Stimulated activated CD4-positive, alpha-beta T cell treated with anti-CD3 and anti-CD28 coated beads, Interleukin-2, amount 100 ng/mL, for 24 hours (primary cell): ENCODE measurements around the gene NOC2L.
A peak's percentile ranks its signal among the peaks of the same experiment; 100 is the strongest.
"Not testable (repeated sequence)": the region's sequence is repeated elsewhere in the genome, so short reads cannot be mapped to it uniquely, and the experiment has no call there.

Experiments
- DNase-seq, 2 donors: peaks; one replicate each; pipeline ENCODE4 v3.0.0-alpha.2; 2020

The NOC2L gene

GRCh38 chr1:993379-993995 lies 34.4 kb upstream of the NOC2L start:
- DNase-seq: no peak

- no peak for DNase-seq
Observed at GRCh38 chr1:992362-992761, 33.3 kb upstream of the NOC2L start.

GRCh38 chr1:991895-992294 lies 32.8 kb upstream of the NOC2L start:
- DNase-seq: no peak

DNA sequence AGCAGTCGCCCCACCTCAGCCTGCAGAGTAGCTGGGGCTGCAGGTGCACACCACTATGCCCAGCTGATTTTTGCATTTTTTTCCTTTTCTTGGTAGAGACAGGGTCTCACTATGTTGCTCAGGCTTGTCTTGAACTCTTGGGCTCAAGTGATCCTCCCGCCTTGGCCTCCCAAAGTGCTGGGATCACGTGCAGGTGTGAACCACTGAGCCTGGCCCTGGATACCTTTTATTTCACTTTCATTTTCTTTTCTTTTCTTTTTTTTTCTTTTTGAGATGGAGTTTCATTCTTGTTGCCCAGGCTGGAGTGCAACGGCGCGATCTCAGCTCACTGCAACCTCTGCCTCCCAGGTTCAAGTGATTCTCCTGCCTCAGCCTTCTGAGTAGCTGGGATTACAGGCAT lies 32.2 kb upstream of the NOC2L start:
- DNase-seq: not testable (repeated sequence)

GRCh38 chr1:988061-988460 lies 29.0 kb upstream of the NOC2L start:
- not testable (repeated sequence) for DNase-seq

DNA sequence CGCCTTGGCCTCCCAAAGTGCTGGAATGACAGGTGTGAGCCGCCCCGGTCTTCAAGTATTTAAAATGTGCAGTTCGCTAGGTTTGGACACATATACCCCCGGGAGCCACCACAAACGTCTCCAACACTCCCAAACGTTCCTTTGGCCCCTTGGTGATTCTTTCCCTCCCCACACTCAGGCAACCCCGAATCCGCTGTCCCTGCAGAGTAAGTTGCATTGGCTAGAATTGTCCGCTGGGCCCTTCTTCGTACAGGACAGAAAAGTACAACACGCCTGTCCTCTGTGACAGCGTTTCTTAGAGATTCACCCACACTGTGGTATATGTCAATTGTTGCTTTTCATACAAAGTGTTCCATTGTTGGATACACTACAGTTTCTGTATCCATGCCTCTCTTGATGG lies 26.1 kb upstream of the NOC2L start:
- DNase-seq: no peak

DNA sequence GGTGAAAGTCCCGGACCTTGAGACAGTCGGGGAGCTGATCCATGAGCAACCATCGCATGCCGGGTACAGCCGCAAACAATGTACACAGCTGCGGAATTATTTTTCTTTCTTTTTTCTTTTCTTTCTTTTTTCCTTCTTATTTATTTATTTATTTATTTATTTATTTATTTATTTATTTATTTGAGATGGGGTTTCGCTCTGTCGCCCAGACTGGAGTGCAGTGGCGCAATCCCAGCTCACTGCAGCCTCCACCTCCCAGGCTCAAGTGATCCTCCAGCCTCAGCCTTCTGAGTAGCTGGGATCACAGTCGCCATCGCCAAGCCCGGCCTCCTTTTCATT lies 25.4 kb upstream of the NOC2L start:
- DNase-seq: no peak

DNA sequence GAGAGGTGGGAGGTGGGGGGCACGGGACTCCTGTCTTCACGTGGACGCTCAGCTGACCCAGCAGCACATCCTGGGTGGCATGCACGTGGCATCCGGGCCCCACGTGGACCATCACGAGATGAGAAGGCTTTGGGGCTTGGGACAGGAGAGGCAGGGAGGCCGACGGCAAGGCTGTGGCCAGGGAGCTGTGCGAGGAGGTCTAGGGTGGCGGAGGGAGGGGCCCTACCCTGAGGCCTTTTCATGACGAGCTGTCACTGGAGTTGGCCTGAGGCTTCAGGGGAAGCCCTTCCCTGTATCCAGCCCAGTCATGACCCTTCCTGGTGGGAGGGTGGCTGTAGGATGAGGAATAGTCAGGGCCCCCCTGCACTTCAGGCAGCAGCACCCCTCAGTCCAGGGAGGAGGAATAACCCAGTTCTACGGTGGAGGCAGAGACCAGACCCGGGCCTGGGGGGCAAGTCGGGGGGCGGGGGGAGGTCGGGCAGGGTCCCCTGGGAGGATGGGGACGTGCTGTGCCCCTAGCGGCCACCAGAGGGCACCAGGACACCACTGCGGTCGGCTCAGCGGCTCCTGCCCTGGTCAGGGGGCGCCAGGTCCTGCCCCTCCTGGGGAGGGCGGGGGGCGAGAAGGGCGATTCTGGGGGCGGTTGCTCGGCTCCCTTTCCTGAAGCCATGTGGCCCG lies 24.9 kb upstream of the NOC2L start:
- DNase-seq: peak; percentile 73 to 74

- DNase-seq: no peak
Observed at GRCh38 chr1:982765-983436, 23.8 kb upstream of the NOC2L start.

DNA sequence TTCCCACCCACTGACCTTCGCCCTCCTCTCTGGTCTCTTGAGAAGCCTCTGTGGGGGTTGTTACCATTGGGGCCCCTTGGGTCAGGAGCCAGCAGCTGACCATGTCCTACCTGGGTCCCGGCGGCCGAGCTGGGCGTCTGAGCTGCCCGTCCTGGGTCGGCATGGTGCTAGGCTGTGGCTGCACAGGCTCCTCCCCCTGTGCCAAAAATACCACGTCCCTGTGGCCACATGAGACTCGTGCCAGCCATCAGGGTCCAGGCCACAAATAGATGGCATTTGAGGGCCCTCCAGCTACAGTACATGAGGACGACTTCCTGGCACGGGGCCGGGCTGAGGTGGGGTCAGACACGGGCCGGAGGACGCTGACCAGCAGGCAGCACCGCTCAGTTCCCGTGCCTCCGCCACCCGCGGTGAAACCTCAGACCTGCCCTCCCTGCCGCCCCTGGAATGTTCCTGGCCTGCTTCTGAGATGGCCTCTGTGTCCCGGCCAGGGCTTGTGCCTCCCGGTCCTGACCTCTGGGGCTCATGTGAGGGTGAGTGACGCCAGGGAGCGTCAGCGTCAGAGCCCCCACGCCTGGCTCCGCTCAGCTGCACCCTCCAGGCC lies 23.0 kb upstream of the NOC2L start, which contains the start of gene PERM1:
TSS of gene PERM1 (minus strand) at position 139 of the 604 bp plus-strand sequence. CDS start 1,064 bp downstream, outside the sequence.
- DNase-seq: no peak

GRCh38 chr1:981491-981954 lies 22.5 kb upstream of the NOC2L start:
- no peak for DNase-seq

- DNase-seq: no peak
Observed at GRCh38 chr1:980602-981395, 21.7 kb upstream of the NOC2L start.

DNA sequence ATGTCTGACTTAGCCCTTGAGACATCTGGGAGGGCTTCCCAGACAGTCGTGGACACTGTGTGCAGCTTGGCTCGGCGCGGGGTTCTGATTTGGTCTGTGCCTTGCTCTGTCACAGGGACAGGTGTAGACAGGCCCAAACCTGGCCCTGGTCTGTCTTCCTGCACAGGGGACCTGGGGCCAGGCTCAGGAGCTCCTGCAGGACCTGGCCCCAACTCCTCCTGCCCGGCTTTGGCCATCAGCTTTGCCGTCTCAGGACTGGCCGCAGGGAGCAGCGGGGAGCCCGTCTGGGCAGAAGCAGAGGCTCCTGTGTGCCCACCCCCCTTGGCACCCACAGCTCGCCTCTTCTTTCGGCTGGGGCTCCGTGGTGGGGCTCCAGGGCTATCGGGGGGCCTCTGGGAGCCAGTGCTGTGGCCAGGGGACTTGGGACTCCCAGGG lies 21.1 kb upstream of the NOC2L start:
- DNase-seq: no peak

DNA sequence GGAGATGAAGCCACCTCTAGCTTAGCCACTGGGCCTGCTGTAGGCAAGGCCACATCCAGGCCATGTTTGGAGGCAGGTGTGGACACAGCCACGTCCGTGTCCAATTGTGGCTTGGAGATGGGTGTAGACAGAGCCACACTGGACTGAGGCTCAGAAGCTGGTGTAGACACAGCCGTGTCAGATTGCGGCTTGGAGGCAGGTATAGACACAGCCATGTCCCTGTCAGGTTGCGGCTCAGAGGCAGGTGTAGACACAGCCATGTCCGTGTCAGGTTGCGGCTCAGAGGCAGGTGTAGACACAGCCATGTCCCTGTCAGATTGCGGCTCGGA lies 20.7 kb upstream of the NOC2L start:
- no peak for DNase-seq

DNA sequence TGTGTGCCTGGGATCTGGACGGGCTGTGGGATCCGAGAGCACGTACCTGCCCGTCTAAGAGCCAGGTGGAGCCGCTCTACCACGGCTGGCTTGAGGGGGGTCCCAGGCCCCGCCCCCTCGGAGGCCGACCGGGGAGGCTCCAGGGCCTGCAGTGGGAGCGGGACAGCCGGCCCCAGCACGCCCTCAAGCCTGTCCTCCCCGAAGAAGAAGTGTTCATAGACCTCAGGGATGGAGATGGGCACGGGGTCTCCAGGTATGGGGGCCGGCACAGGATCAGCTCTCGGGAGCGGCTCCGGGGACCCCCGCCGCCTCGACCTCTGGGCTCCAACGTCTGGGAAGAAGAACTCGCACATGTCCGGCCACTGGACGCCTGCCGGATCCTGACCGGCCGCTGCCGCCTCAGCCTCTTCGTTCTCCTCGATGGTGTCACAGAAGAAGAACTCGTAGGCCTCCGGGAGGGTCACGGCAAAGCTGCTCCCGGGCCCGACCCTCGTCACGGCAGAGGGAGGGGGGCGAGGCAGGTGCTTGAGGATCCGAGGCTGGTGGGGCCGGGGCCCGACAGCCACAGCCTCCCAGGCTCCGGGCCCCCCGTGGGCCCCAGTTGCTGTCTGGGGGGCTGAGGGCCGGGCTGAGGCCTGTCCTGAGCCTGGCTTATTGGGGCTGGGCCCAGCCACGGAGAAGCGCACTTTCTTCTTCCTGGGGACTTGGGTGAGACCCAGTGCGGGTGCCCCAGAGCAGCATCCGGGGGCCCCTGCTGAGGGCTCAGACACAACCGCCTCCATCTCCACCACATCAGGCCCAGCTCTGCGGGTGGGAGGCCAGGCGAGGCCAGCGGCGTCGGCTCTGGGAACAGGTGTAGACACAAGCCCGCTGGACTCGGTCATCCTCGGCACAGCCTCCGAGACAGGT lies 20.0 kb upstream of the NOC2L start:
- no peak for DNase-seq

DNA sequence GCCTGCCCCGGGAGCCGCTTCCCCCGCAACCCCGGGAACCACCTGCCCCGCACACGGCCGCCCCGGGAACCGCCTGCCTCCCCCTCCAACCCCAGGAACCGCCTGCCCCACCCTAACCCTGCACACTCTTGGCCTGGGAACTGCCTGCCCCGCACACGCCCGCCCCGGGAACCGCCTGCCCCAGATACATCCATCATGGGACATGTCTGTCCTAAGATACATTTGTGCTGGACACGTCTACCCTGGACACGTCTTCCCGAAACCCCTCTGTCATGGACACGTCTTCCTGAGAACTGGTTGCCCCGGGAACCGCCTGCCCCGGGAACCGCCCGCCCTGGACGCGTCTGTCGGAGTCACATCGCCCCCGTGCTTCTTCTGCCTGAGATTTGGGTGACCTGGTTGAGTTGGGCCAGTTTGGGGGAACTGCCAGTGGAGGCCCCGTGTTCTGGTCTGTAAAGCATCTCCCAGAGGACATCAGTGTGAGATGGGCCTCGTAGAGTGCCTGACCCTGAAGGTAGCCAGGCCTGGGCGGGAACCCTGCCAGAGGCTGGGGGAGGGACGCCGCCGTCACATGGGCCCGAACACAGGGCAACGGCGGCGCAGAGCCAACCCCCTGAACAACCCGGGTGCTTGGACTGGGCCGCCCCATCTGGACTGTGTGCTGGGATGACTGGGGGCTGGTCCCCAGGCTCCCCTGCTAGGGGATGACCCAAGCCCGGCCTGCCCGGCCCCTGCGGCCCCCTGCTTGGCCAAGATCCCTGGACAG lies 19.2 kb upstream of the NOC2L start:
- no peak for DNase-seq

DNA sequence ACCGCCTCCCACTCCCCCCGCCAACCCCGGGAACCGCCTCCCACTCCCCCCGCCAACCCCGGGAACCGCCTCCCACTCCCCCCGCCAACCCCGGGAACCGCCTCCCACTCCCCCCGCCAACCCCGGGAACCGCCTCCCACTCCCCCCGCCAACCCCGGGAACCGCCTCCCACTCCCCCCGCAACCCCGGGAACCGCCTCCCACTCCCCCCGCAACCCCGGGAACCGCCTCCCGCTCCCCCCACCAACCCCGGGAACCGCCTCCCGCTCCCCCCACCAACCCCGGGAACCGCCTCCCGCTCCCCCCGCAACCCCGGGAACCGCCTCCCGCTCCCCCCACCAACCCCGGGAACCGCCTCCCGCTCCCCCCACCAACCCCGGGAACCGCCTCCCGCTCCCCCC lies 17.7 kb upstream of the NOC2L start:
- not testable (repeated sequence) for DNase-seq

DNA sequence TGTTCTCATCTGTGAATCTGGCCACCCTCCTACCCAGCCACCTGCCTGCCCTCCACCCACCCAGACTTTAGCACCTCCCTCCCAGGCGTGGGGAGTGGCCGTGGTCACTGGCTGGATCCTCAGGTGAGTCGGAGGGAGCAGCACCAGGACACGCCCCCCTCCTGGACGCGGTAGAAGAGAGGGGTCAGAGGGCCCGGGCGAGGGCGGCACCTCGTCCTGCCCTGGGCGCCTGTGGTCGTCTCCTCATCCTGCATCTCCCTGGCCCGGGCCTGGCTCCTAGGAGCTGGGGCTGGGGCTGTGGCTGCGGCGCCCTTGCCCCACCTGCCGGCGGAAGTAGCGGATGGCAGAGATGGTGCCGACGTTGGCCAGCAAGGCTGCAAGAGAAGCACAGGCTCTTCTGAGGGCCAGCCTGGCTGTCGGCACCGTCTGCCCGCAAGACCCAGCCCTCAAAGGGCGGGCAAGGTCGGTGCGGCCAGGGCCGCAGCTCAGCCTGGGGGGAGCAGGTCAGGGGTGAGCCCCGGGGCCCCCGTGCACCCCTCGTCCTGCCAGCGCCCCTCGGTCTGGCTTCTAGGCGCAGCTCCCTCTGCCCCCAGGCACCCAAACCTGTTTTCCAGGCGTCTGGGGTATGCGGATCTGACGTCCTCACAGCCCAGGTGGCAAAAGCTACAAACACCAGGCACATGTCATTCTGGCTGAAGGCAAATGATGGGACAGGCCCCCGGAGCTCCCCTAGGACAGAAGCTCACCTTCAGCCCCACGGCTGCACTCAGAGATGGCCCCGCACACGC lies 17.0 kb upstream of the NOC2L start:
- peak; percentile 55 to 74 for DNase-seq

GRCh38 chr1:975365-975764 lies 16.3 kb upstream of the NOC2L start:
- DNase-seq: no peak

- DNase-seq: no peak
Observed at GRCh38 chr1:974687-975328, 15.8 kb upstream of the NOC2L start.
